ENCODE measurements around the gene TNFRSF4.

GRCh38 chr1:1177452-1178206, 36.3 kb downstream of the TNFRSF4 start:
- no peak for TF ChIP-seq BHLHE40 (IDR thresholded peaks at IDR 0.05; ENCODE audit: borderline replicate concordance)
- TF ChIP-seq SP1 (IDR thresholded peaks at IDR 0.05): no peak
- no peak for TF ChIP-seq HDGF (IDR thresholded peaks at IDR 0.05; ENCODE audit: borderline replicate concordance)
- no peak for TF ChIP-seq FOXM1 (IDR thresholded peaks at IDR 0.05; ENCODE audit: borderline replicate concordance)
- TF ChIP-seq TARDBP (IDR thresholded peaks at IDR 0.05): no peak
- TF ChIP-seq FOXA1 (IDR thresholded peaks at IDR 0.05): no peak
